ENCODE data around the gene ANKRD63.

- no peak for TF ChIP-seq POLR2AphosphoS5 (IDR thresholded peaks at IDR 0.05; ENCODE audit: low read length)
- TF ChIP-seq USF1 (IDR thresholded peaks at IDR 0.05; ENCODE audit: borderline replicate concordance, extremely low read length, insufficient read depth, low read depth, low read length) = no peak
- TF ChIP-seq EGR1 (IDR thresholded peaks at IDR 0.05; ENCODE audit: borderline replicate concordance in 1 of 2, low read depth in 2 of 2, low read length in 2 of 2) = no peak
- no peak for TF ChIP-seq RCOR1 (conservative IDR thresholded peaks at IDR 0.05; ENCODE audit: low read depth, low read length)
- no peak for TF ChIP-seq ATF7 (IDR thresholded peaks at IDR 0.05; ENCODE audit: low read depth)
- no peak for TF ChIP-seq CTCF (IDR thresholded peaks at IDR 0.05 in 2 of 3, conservative IDR thresholded peaks at IDR 0.05 in 1 of 3; ENCODE audit: control insufficient read depth in 2 of 3, extremely low read depth in 1 of 3, insufficient read depth in 1 of 3, low read depth in 3 of 3, low read length in 3 of 3)
- TF ChIP-seq POLR2A (IDR thresholded peaks at IDR 0.05; ENCODE audit: low read depth, low read length) = no peak
- TF ChIP-seq GABPA (IDR thresholded peaks at IDR 0.05; ENCODE audit: low read depth) = no peak
- TF ChIP-seq RAD21 (IDR thresholded peaks at IDR 0.05; ENCODE audit: insufficient read depth, low read depth, low read length) = no peak
- no peak for TF ChIP-seq MAX (IDR thresholded peaks at IDR 0.05; ENCODE audit: low read depth, low read length)
- no peak for TF ChIP-seq ZSCAN29 (IDR thresholded peaks at IDR 0.05)
- no peak for TF ChIP-seq EZH2 (IDR thresholded peaks at IDR 0.05; ENCODE audit: borderline replicate concordance, control insufficient read depth, low read depth, low read length)
- TF ChIP-seq JUND (IDR thresholded peaks at IDR 0.05; ENCODE audit: low read depth, low read length) = no peak
- TF ChIP-seq MEF2A (IDR thresholded peaks at IDR 0.05; ENCODE audit: insufficient read depth, low read depth, low read length) = no peak
These were observed 13.8 kb upstream of the ANKRD63 start for GRCh38 chr15:40296561-40297230.

Measured in GM12878 (cell line).